PFSK-1 (cell line): ENCODE data around the gene ZCCHC17.

Experiments
- FOXP2 ChIP-seq: optimal IDR thresholded peaks from 2 replicates; pipeline ENCODE3; 2011; ENCODE audit warnings: borderline replicate concordance, control low read depth, inconsistent platforms; ENCODE audit not compliant: insufficient read depth; ENCODE audit errors: extremely low read length, extremely low read depth
- SIN3A ChIP-seq: IDR thresholded peaks from 2 replicates; pipeline ENCODE4 v1.6.1; 2012; ENCODE audit warnings: mild to moderate bottlenecking, low read length, moderate library complexity, borderline replicate concordance; ENCODE audit not compliant: insufficient read depth
- TAF1 ChIP-seq: IDR thresholded peaks from 2 replicates; pipeline ENCODE4 v1.6.1; 2012; ENCODE audit warnings: low read length, control low read depth, borderline replicate concordance; ENCODE audit not compliant: insufficient read depth

DNA sequence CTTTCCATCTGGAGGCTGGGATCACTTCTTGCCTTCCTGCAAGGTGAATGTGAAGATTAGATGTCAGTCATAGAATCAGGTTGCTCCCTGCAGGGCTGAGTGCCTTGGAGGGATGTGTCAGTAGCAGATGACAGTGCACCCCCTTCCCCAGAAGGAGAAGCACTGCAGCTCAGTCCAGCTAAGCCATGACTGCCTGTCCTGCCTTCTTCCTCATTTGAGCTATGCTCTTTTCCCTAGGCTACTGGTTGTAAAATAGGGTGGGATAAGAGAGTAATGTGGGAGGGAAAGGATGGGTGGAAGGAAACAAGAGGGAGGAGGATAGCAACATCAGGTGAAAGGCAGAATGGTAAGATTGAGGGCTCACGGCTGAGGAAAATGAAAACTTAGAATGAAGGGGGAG is 87.1 kb downstream of the ZCCHC17 start:
- TF ChIP-seq TAF1, result no peak
- no peak for TF ChIP-seq FOXP2
- TF ChIP-seq SIN3A, result no peak
